NCI-H345 treated with DMSO at 0.1 percent for 48 hours (cell line): Measurements from ENCODE around the gene PORCN.
"Not testable (repeated sequence)": the region's sequence is repeated elsewhere in the genome, so short reads cannot be mapped to it uniquely, and the experiment has no call there.

Experiments
- DNase-seq: peaks from one replicate; lab custom pipeline; 2025; ENCODE audit not compliant: unreplicated experiment; lab: John Stamatoyannopoulos, UW

Gene PORCN

GRCh38 chrX:48509619-48510018, 827 bp downstream of the PORCN start:
- DNase-seq = no peak

- DNase-seq = no peak
Measured at GRCh38 chrX:48511560-48511959, 2.8 kb downstream of the PORCN start.

GRCh38 chrX:48512371-48512935, 3.7 kb downstream of the PORCN start:
- no peak for DNase-seq

- no peak for DNase-seq
Measured at GRCh38 chrX:48513670-48514069, 4.9 kb downstream of the PORCN start.

GRCh38 chrX:48514126-48514806, 5.5 kb downstream of the PORCN start:
- DNase-seq = no peak

GRCh38 chrX:48514868-48515460, 6.2 kb downstream of the PORCN start:
- DNase-seq = no peak

- DNase-seq = no peak
Measured at GRCh38 chrX:48515842-48516241, 7.0 kb downstream of the PORCN start.

GRCh38 chrX:48516285-48516684, 7.5 kb downstream of the PORCN start:
- no peak for DNase-seq

GRCh38 chrX:48516987-48517386, 8.2 kb downstream of the PORCN start:
- DNase-seq = no peak

- DNase-seq = not testable (repeated sequence)
Measured at GRCh38 chrX:48519481-48519880, 10.7 kb downstream of the PORCN start.

- DNase-seq = no peak
Measured at GRCh38 chrX:48520455-48520854, 11.7 kb downstream of the PORCN start.

GRCh38 chrX:48520976-48521352, 12.2 kb downstream of the PORCN start:
- no peak for DNase-seq

- peak; percentile 90 for DNase-seq
Measured at GRCh38 chrX:48521353-48522243, 12.8 kb downstream of the PORCN start, which contains the start of gene EBP. Gene EBP (plus strand): TSS chrX:48521808. CDS start chrX:48523772, 1,964 bp downstream.

- DNase-seq = no peak
Measured at GRCh38 chrX:48522291-48522690, 13.5 kb downstream of the PORCN start.

GRCh38 chrX:48523682-48524081, 14.9 kb downstream of the PORCN start:
- no peak for DNase-seq

GRCh38 chrX:48525853-48526252, 17.1 kb downstream of the PORCN start:
- not testable (repeated sequence) for DNase-seq

- DNase-seq = no peak
Measured at GRCh38 chrX:48530736-48531135, 21.9 kb downstream of the PORCN start.

- no peak for DNase-seq
Measured at GRCh38 chrX:48531358-48531959, 22.7 kb downstream of the PORCN start.

- no peak for DNase-seq
Measured at GRCh38 chrX:48532161-48532560, 23.4 kb downstream of the PORCN start.

GRCh38 chrX:48533165-48533564, 24.4 kb downstream of the PORCN start:
- DNase-seq = no peak
